HEK293 (cell line): ENCODE results near the gene KCNH8.
"Not testable (repeated sequence)": the region's sequence is repeated elsewhere in the genome, so short reads cannot be mapped to it uniquely, and the experiment has no call there.

Experiments used
- CTCF ChIA-PET: fragments of 350-600 bp; formaldehyde crosslinking; extraction: SDS; loops from one replicate; lab custom pipeline; 2021; ENCODE audit warnings: antibody characterized with exemption; lab: Yijun Ruan, JAX
- POLR2A ChIA-PET: fragments of 300-600 bp; formaldehyde crosslinking; extraction: SDS; loops from one replicate; lab custom pipeline; 2020; ENCODE audit warnings: antibody characterized with exemption, inconsistent platforms; lab: Yijun Ruan, JAX
- H3K27ac ChIP-seq: fragments of 200-500 bp; sonication (Bioruptor generic); 2 replicates; pipeline ENCODE4 v1.5.1; 2014; ENCODE audit warnings: low read depth, low read length, control low read depth, inconsistent platforms; ENCODE audit errors: extremely low read depth
- H3K36me3 ChIP-seq, 2 experiments: fragments of 200-500 bp in 1 of 2; sonication (Bioruptor generic) in 1 of 2; 1 replicate in 1 of 2; 2 replicates in 1 of 2; pipeline ENCODE4 v1.5.1; 2014 to 2017; ENCODE audit warnings: inconsistent platforms in 2 of 2, low read length in 2 of 2; ENCODE audit not compliant: control insufficient read depth in 2 of 2, insufficient read depth in 1 of 2
- H3K4me1 ChIP-seq: fragments of 200-500 bp; sonication (Bioruptor generic); 2 replicates; pipeline ENCODE4 v1.5.1; 2014; ENCODE audit warnings: mild to moderate bottlenecking, low read length, inconsistent platforms; ENCODE audit not compliant: control insufficient read depth, insufficient read depth
- H3K4me3 ChIP-seq: 2 replicates; pipeline ENCODE4 v1.5.1; 2011; ENCODE audit warnings: low read depth, mild to moderate bottlenecking, control low read depth, low read length, moderate library complexity
- H3K9me3 ChIP-seq: fragments of 200-500 bp; sonication (Bioruptor generic); 2 replicates; pipeline ENCODE4 v1.5.1; 2014; ENCODE audit warnings: low read depth, low read length, inconsistent platforms; ENCODE audit not compliant: control insufficient read depth, insufficient read depth
- EGR2 ChIP-seq: fragments of 450-650 bp; formaldehyde crosslinking; IDR thresholded peaks from 2 replicates; pipeline ENCODE4 v1.5.1; 2016; ENCODE audit warnings: low read depth, missing biosample characterization, missing genetic modification characterization
- GLIS1 ChIP-seq: fragments of 450-650 bp; formaldehyde crosslinking; IDR thresholded peaks from 2 replicates; pipeline ENCODE4 v1.5.1; 2016; ENCODE audit warnings: missing biosample characterization, missing genetic modification characterization
- OVOL3 ChIP-seq: fragments of 450-650 bp; formaldehyde crosslinking; IDR thresholded peaks from 2 replicates; pipeline ENCODE4 v1.5.1; 2016; ENCODE audit warnings: missing biosample characterization, missing genetic modification characterization
- PBX3 ChIP-seq: sonication (generic); formaldehyde crosslinking; IDR thresholded peaks from 2 replicates; pipeline ENCODE4 v1.8.1; 2022; ENCODE audit warnings: mild to moderate bottlenecking, moderate library complexity, missing genetic modification reagents
- PRDM6 ChIP-seq: fragments of 450-650 bp; formaldehyde crosslinking; IDR thresholded peaks from 2 replicates; pipeline ENCODE4 v1.5.1; 2017; ENCODE audit warnings: missing biosample characterization, missing genetic modification characterization
- TSHZ1 ChIP-seq: fragments of 450-650 bp; formaldehyde crosslinking; IDR thresholded peaks from 2 replicates; pipeline ENCODE4 v1.5.1; 2016; ENCODE audit warnings: missing biosample characterization, missing genetic modification characterization, borderline replicate concordance
- ZIC2 ChIP-seq: fragments of 450-650 bp; formaldehyde crosslinking; IDR thresholded peaks from 2 replicates; pipeline ENCODE4 v1.5.1; 2016; ENCODE audit warnings: missing biosample characterization, missing genetic modification characterization
- ZNF10 ChIP-seq: fragments of 450-650 bp; formaldehyde crosslinking; IDR thresholded peaks from 2 replicates; pipeline ENCODE4 v1.5.1; 2017; ENCODE audit warnings: missing biosample characterization, missing genetic modification characterization
- ZNF16 ChIP-seq: fragments of 450-650 bp; formaldehyde crosslinking; IDR thresholded peaks from 2 replicates; pipeline ENCODE4 v1.5.1; 2016; ENCODE audit warnings: low read depth, missing biosample characterization, missing genetic modification characterization
- ZNF2 ChIP-seq: fragments of 450-650 bp; formaldehyde crosslinking; IDR thresholded peaks from 2 replicates; pipeline ENCODE4 v1.5.1; 2016; ENCODE audit warnings: missing biosample characterization, missing genetic modification characterization
- ZNF239 ChIP-seq: fragments of 450-650 bp; formaldehyde crosslinking; IDR thresholded peaks from 2 replicates; pipeline ENCODE4 v1.5.1; 2016; ENCODE audit warnings: missing biosample characterization, missing genetic modification characterization
- ZNF24 ChIP-seq: fragments of 450-650 bp; formaldehyde crosslinking; IDR thresholded peaks from 2 replicates; pipeline ENCODE4 v1.5.1; 2016; ENCODE audit warnings: missing biosample characterization, missing genetic modification characterization
- ZNF26 ChIP-seq: fragments of 450-650 bp; formaldehyde crosslinking; IDR thresholded peaks from 2 replicates; pipeline ENCODE4 v1.5.1; 2016; ENCODE audit warnings: missing biosample characterization, missing genetic modification characterization
- ZNF280D ChIP-seq: fragments of 450-650 bp; formaldehyde crosslinking; IDR thresholded peaks from 2 replicates; pipeline ENCODE4 v1.5.1; 2016; ENCODE audit warnings: missing biosample characterization, missing genetic modification characterization
- ZNF335 ChIP-seq: fragments of 450-650 bp; formaldehyde crosslinking; conservative IDR thresholded peaks from 2 replicates; pipeline ENCODE4 v1.5.1; 2016; ENCODE audit warnings: missing biosample characterization, missing genetic modification characterization
- ZNF366 ChIP-seq: fragments of 450-650 bp; formaldehyde crosslinking; conservative IDR thresholded peaks from 2 replicates; pipeline ENCODE4 v1.5.1; 2016; ENCODE audit warnings: missing biosample characterization, missing genetic modification characterization
- ZNF658 ChIP-seq: fragments of 450-650 bp; formaldehyde crosslinking; IDR thresholded peaks from 2 replicates; pipeline ENCODE4; 2016; ENCODE audit warnings: missing biosample characterization, missing genetic modification characterization
- ZNF664 ChIP-seq: fragments of 450-650 bp; formaldehyde crosslinking; IDR thresholded peaks from 2 replicates; pipeline ENCODE4 v1.5.1; 2016; ENCODE audit warnings: missing biosample characterization, missing genetic modification characterization
- ZNF704 ChIP-seq: fragments of 450-650 bp; formaldehyde crosslinking; IDR thresholded peaks from 2 replicates; pipeline ENCODE4 v1.5.1; 2016; ENCODE audit warnings: missing biosample characterization, missing genetic modification characterization
- ZNF707 ChIP-seq: fragments of 450-650 bp; formaldehyde crosslinking; IDR thresholded peaks from 2 replicates; pipeline ENCODE4 v1.5.1; 2016; ENCODE audit warnings: missing biosample characterization, missing genetic modification characterization

The KCNH8 gene

GRCh38 chr3:19147905-19148767, at the start of gene KCNH8 (continued):
- TF ChIP-seq ZNF280D (tag by site-specific recombination): no peak
- TF ChIP-seq ZNF26: no peak
- peak; percentile 85 for TF ChIP-seq GLIS1 (tag by site-specific recombination)
- no peak for TF ChIP-seq ZNF704
- TF ChIP-seq ZNF24 (tag by site-specific recombination): no peak
- TF ChIP-seq PRDM6: no peak
- peak; percentile 40; the same call in 1 of the 2 replicates for TF ChIP-seq ZNF335 (tag by site-specific recombination)
- peak; percentile 36; the same call in 1 of the 2 replicates for TF ChIP-seq ZNF366 (tag by site-specific recombination)
- no peak for TF ChIP-seq ZNF658 (tag by site-specific recombination)
- TF ChIP-seq ZNF707 (tag by site-specific recombination): no peak

GRCh38 chr3:19102654-19103290, 45.5 kb upstream of the KCNH8 start:
- H3K9me3 ChIP-seq, H3K4me1 ChIP-seq, CTCF ChIA-PET, H3K4me3 ChIP-seq, H3K36me3 ChIP-seq, H3K27ac ChIP-seq, POLR2A ChIA-PET: not testable (repeated sequence)

- ChIA-PET POLR2A (no interaction called here), CTCF (no interaction called here)
- Histone ChIP-seq H3K9me3 (no peaks in the 10 kb centered on the region), H3K4me3 (no peak overlapping the region), H3K4me1 (no peaks in the 10 kb centered on the region), H3K27ac (no peak overlapping the region), H3K36me3 (no peaks in the 10 kb centered on the region)
- TF ChIP-seq EGR2 (tag by site-specific recombination) (no peak), ZNF664 (no peak), ZNF239 (tag by site-specific recombination) (no peak), ZIC2 (tag by site-specific recombination) (no peak), TSHZ1 (tag by site-specific recombination) (no peak), ZNF10 (no peak), ZNF2 (tag by site-specific recombination) (no peak), OVOL3 (tag by site-specific recombination) (no peak), ZNF16 (tag by site-specific recombination) (no peak), PBX3 (CRISPR knock-in tag) (no peak)
Observed at GRCh38 chr3:19103510-19103909, 44.8 kb upstream of the KCNH8 start.
